ENCODE data around the gene OPRM1.
"Not testable (repeated sequence)": the region's sequence is repeated elsewhere in the genome, so short reads cannot be mapped to it uniquely, and the experiment has no call there.

The OPRM1 gene

DNA sequence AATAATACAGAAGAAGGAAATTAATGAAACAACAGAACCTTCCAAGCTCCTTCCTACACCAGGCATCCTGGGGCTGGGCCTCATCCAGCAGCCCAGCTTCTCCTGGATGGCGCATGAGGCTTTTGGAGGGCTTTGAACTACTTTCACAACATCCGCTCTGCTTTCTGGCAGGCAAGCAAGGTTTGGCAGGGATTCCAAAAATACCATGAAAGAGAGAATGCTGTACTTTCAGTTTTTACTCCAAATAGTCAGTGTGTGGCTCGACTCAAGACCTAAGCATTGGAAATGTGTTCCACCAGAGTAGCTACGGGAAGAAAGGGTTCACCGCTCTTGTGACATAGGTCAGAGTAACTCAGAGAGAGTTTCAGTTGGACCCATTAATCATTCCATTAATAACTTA, 125.4 kb downstream of the OPRM1 start:
- H3K27me3 ChIP-seq (ENCODE audit: control insufficient read depth in 5 of 5, insufficient read depth in 4 of 5, low read length in 5 of 5), result no peaks in the 10 kb centered on the region
- H3K4me1 ChIP-seq (ENCODE audit: control insufficient read depth in 5 of 5, insufficient read depth in 5 of 5, low read length in 5 of 5), result peaks cover 0 to 8% (median 5%) of the 10 kb centered on the region in 5 donors
- no peak overlapping the region for H3K9ac ChIP-seq (ENCODE audit: low read length in 5 of 5)
- no peaks in the 10 kb centered on the region for H3K9me3 ChIP-seq (ENCODE audit: control insufficient read depth in 5 of 5, low read length in 5 of 5)
- no peaks in the 10 kb centered on the region for H3K36me3 ChIP-seq (ENCODE audit: control insufficient read depth in 5 of 5, insufficient read depth in 5 of 5, low read length in 5 of 5)
- no peak overlapping the region for H3K4me3 ChIP-seq (ENCODE audit: low read depth in 1 of 5, low read length in 5 of 5)
- no peak overlapping the region for H3K27ac ChIP-seq (ENCODE audit: low read depth, low read length)

GRCh38 chr6:154165478-154165877, 126.4 kb downstream of the OPRM1 start:
- no peak overlapping the region for H3K4me3 ChIP-seq (ENCODE audit: low read depth in 1 of 5, low read length in 5 of 5)

DNA sequence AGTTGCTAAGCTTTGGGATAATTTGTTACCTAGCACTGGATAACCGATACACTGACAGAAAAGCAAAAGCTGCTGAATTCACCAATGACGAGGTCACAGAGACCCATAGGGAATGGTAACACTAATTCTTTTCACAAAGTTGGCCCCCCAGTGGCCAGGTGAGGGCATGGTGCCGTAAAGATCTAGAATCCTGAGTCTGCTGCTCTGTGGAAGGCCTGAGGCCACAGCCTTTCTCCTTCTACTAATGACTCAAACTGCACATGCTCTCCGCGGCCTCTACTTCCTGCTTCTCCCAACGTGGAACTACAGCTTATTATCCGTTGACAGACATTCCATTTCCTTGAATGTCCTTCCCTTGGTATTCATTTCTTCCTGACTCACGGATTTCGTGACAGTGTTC, 127.1 kb downstream of the OPRM1 start:
- H3K27ac ChIP-seq (ENCODE audit: low read depth, low read length), result no peak overlapping the region
- no peak overlapping the region for H3K4me3 ChIP-seq (ENCODE audit: low read depth in 1 of 5, low read length in 5 of 5)
- H3K36me3 ChIP-seq (ENCODE audit: control insufficient read depth in 5 of 5, insufficient read depth in 5 of 5, low read length in 5 of 5), result no peaks in the 10 kb centered on the region
- no peaks in the 10 kb centered on the region for H3K27me3 ChIP-seq (ENCODE audit: control insufficient read depth in 5 of 5, insufficient read depth in 4 of 5, low read length in 5 of 5)
- H3K9ac ChIP-seq (ENCODE audit: low read length in 5 of 5), result no peak overlapping the region
- no peaks in the 10 kb centered on the region for H3K9me3 ChIP-seq (ENCODE audit: control insufficient read depth in 5 of 5, low read length in 5 of 5)
- H3K4me1 ChIP-seq (ENCODE audit: control insufficient read depth in 5 of 5, insufficient read depth in 5 of 5, low read length in 5 of 5), result peaks cover 0 to 8% (median 5%) of the 10 kb centered on the region in 5 donors

More at GRCh38 chr6:154165478-154165877, 126.4 kb downstream of the OPRM1 start:
- Histone ChIP-seq H3K27ac (ENCODE audit: low read depth, low read length) (no peak overlapping the region), H3K4me1 (ENCODE audit: control insufficient read depth in 5 of 5, insufficient read depth in 5 of 5, low read length in 5 of 5) (peaks cover 0 to 8% (median 5%) of the 10 kb centered on the region in 5 donors), H3K27me3 (ENCODE audit: control insufficient read depth in 5 of 5, insufficient read depth in 4 of 5, low read length in 5 of 5) (no peaks in the 10 kb centered on the region), H3K9ac (ENCODE audit: low read length in 5 of 5) (no peak overlapping the region), H3K9me3 (ENCODE audit: control insufficient read depth in 5 of 5, low read length in 5 of 5) (no peaks in the 10 kb centered on the region), H3K36me3 (ENCODE audit: control insufficient read depth in 5 of 5, insufficient read depth in 5 of 5, low read length in 5 of 5) (no peaks in the 10 kb centered on the region)

- Histone ChIP-seq H3K36me3 (ENCODE audit: control insufficient read depth in 5 of 5, insufficient read depth in 5 of 5, low read length in 5 of 5) (no peaks in the 10 kb centered on the region), H3K4me1 (ENCODE audit: control insufficient read depth in 5 of 5, insufficient read depth in 5 of 5, low read length in 5 of 5) (peaks cover 0 to 8% (median 2%) of the 10 kb centered on the region in 5 donors), H3K9me3 (ENCODE audit: control insufficient read depth in 5 of 5, low read length in 5 of 5) (no peaks in the 10 kb centered on the region), H3K4me3 (ENCODE audit: low read depth in 1 of 5, low read length in 5 of 5) (no peak overlapping the region), H3K27me3 (ENCODE audit: control insufficient read depth in 5 of 5, insufficient read depth in 4 of 5, low read length in 5 of 5) (no peaks in the 10 kb centered on the region), H3K27ac (ENCODE audit: low read depth, low read length) (no peak overlapping the region), H3K9ac (ENCODE audit: low read length in 5 of 5) (no peak overlapping the region)
Measured at GRCh38 chr6:154167126-154167525, 128.1 kb downstream of the OPRM1 start.

DNA sequence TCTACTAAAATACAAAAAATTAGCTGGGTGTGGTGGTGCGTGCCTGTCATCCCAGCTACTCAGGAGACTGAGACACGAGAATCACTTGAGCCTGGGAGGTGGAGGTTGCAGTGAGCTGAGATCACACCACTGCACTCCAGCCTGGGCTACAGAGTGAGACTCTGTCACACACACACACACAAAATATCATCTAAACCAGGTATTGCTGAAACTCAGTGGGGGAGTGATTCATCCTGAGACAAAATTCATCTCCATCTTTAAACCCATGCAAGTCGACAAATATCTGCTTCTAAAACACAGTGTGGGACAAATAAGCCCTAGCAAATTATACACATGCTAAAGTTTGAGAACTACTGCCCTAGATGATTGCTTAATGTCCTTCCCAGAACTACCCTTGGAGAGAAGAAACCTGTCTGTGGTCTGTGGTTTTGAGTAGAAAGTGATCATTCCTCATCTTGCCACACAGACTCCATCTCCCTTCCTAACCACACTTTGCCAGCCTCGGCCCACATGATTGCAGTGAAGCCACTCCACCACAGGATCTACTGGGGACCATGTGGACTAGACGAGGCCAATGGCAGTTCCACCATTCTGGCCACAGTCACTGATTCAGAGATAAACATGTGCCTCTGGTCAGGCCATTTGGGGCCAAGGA, 130.3 kb downstream of the OPRM1 start:
- Histone ChIP-seq H3K4me1 (ENCODE audit: control insufficient read depth in 5 of 5, insufficient read depth in 5 of 5, low read length in 5 of 5) (peaks cover 0 to 5% (median 2%) of the 10 kb centered on the region in 5 donors), H3K36me3 (ENCODE audit: control insufficient read depth in 5 of 5, insufficient read depth in 5 of 5, low read length in 5 of 5) (no peaks in the 10 kb centered on the region), H3K27ac (ENCODE audit: low read depth, low read length) (no peak overlapping the region), H3K27me3 (ENCODE audit: control insufficient read depth in 5 of 5, insufficient read depth in 4 of 5, low read length in 5 of 5) (no peaks in the 10 kb centered on the region), H3K4me3 (ENCODE audit: low read depth in 1 of 5, low read length in 5 of 5) (no peak overlapping the region), H3K9me3 (ENCODE audit: control insufficient read depth in 5 of 5, low read length in 5 of 5) (no peaks in the 10 kb centered on the region), H3K9ac (ENCODE audit: low read length in 5 of 5) (no peak overlapping the region)

DNA sequence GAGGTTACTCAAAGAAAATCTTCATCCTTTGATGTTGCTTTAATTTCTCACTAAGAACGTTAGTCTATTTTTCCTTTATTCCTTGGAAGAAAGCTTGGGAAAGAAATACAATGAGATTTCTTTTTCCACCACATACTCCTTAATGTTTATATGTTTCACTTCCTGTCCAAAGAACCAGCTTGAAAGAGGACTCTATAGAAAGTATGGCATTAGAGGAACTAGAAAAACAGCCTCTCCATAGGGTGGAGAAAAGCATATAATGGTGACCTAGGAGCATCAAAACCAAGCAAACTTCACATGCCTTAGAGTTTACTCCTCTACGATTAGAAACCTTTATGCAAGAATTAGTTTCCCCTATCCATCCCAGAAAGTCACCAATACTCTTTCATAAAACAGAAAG, 131.1 kb downstream of the OPRM1 start:
- H3K4me3 ChIP-seq (ENCODE audit: low read depth in 1 of 5, low read length in 5 of 5), result no peak overlapping the region
- no peak overlapping the region for H3K9ac ChIP-seq (ENCODE audit: low read length in 5 of 5)
- H3K4me1 ChIP-seq (ENCODE audit: control insufficient read depth in 5 of 5, insufficient read depth in 5 of 5, low read length in 5 of 5), result peaks cover 0 to 2% (median 0%) of the 10 kb centered on the region in 5 donors
- H3K27me3 ChIP-seq (ENCODE audit: control insufficient read depth in 5 of 5, insufficient read depth in 4 of 5, low read length in 5 of 5), result no peaks in the 10 kb centered on the region
- H3K27ac ChIP-seq (ENCODE audit: low read depth, low read length), result no peak overlapping the region
- H3K36me3 ChIP-seq (ENCODE audit: control insufficient read depth in 5 of 5, insufficient read depth in 5 of 5, low read length in 5 of 5), result no peaks in the 10 kb centered on the region
- H3K9me3 ChIP-seq (ENCODE audit: control insufficient read depth in 5 of 5, low read length in 5 of 5), result no peaks in the 10 kb centered on the region

GRCh38 chr6:154172393-154172792, 133.4 kb downstream of the OPRM1 start:
- H3K27ac ChIP-seq (ENCODE audit: low read depth, low read length); H3K9ac ChIP-seq (ENCODE audit: low read length in 5 of 5); H3K9me3 ChIP-seq (ENCODE audit: control insufficient read depth in 5 of 5, low read length in 5 of 5); H3K4me3 ChIP-seq (ENCODE audit: low read depth in 1 of 5, low read length in 5 of 5); H3K36me3 ChIP-seq (ENCODE audit: control insufficient read depth in 5 of 5, insufficient read depth in 5 of 5, low read length in 5 of 5); H3K27me3 ChIP-seq (ENCODE audit: control insufficient read depth in 5 of 5, insufficient read depth in 4 of 5, low read length in 5 of 5); H3K4me1 ChIP-seq (ENCODE audit: control insufficient read depth in 5 of 5, insufficient read depth in 5 of 5, low read length in 5 of 5): not testable (repeated sequence)

- Histone ChIP-seq H3K9ac (ENCODE audit: low read length in 5 of 5) (no peak overlapping the region), H3K4me1 (ENCODE audit: control insufficient read depth in 5 of 5, insufficient read depth in 5 of 5, low read length in 5 of 5) (no peaks in the 10 kb centered on the region), H3K4me3 (ENCODE audit: low read depth in 1 of 5, low read length in 5 of 5) (no peak overlapping the region), H3K9me3 (ENCODE audit: control insufficient read depth in 5 of 5, low read length in 5 of 5) (peaks cover 0 to 3% (median 0%) of the 10 kb centered on the region in 5 donors), H3K27ac (ENCODE audit: low read depth, low read length) (no peak overlapping the region), H3K27me3 (ENCODE audit: control insufficient read depth in 5 of 5, insufficient read depth in 4 of 5, low read length in 5 of 5) (no peaks in the 10 kb centered on the region), H3K36me3 (ENCODE audit: control insufficient read depth in 5 of 5, insufficient read depth in 5 of 5, low read length in 5 of 5) (no peaks in the 10 kb centered on the region)
Measured at GRCh38 chr6:154179434-154179833, 140.4 kb downstream of the OPRM1 start.

GRCh38 chr6:154187203-154187602, 148.2 kb downstream of the OPRM1 start:
- Histone ChIP-seq H3K4me3 (ENCODE audit: low read depth in 1 of 5, low read length in 5 of 5) (no peak overlapping the region), H3K27me3 (ENCODE audit: control insufficient read depth in 5 of 5, insufficient read depth in 4 of 5, low read length in 5 of 5) (no peaks in the 10 kb centered on the region), H3K36me3 (ENCODE audit: control insufficient read depth in 5 of 5, insufficient read depth in 5 of 5, low read length in 5 of 5) (no peaks in the 10 kb centered on the region), H3K9me3 (ENCODE audit: control insufficient read depth in 5 of 5, low read length in 5 of 5) (peaks cover 0 to 3% (median 0%) of the 10 kb centered on the region in 5 donors), H3K9ac (ENCODE audit: low read length in 5 of 5) (no peak overlapping the region), H3K27ac (ENCODE audit: low read depth, low read length) (no peak overlapping the region), H3K4me1 (ENCODE audit: control insufficient read depth in 5 of 5, insufficient read depth in 5 of 5, low read length in 5 of 5) (no peaks in the 10 kb centered on the region)

DNA sequence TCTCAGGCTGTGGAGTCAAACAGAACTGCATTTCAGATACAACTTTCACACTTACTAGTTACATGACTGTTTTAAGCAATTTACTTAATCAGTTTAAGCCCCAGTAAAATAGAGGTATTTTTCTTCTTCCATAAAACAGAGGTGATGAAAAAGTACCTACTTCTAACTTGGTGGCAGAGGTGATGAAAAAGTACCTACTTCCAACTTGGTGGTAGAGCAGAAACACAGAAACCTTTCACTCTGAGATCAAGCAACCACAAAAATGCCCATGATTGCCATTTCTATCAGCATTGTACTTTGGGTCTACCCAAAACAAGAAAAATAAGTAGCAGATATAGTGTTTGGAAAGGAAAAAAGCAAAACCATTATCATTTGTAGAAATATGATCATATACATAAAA, 148.7 kb downstream of the OPRM1 start:
- Histone ChIP-seq H3K9ac (ENCODE audit: low read length in 5 of 5) (no peak overlapping the region), H3K36me3 (ENCODE audit: control insufficient read depth in 5 of 5, insufficient read depth in 5 of 5, low read length in 5 of 5) (no peaks in the 10 kb centered on the region), H3K4me3 (ENCODE audit: low read depth in 1 of 5, low read length in 5 of 5) (no peak overlapping the region), H3K4me1 (ENCODE audit: control insufficient read depth in 5 of 5, insufficient read depth in 5 of 5, low read length in 5 of 5) (no peaks in the 10 kb centered on the region), H3K9me3 (ENCODE audit: control insufficient read depth in 5 of 5, low read length in 5 of 5) (peaks cover 0 to 3% (median 0%) of the 10 kb centered on the region in 5 donors), H3K27me3 (ENCODE audit: control insufficient read depth in 5 of 5, insufficient read depth in 4 of 5, low read length in 5 of 5) (no peaks in the 10 kb centered on the region), H3K27ac (ENCODE audit: low read depth, low read length) (no peak overlapping the region)
